ENCODE measurements around the gene PANK1.
"Not testable (repeated sequence)": the region's sequence is repeated elsewhere in the genome, so short reads cannot be mapped to it uniquely, and the experiment has no call there.

The PANK1 gene

DNA sequence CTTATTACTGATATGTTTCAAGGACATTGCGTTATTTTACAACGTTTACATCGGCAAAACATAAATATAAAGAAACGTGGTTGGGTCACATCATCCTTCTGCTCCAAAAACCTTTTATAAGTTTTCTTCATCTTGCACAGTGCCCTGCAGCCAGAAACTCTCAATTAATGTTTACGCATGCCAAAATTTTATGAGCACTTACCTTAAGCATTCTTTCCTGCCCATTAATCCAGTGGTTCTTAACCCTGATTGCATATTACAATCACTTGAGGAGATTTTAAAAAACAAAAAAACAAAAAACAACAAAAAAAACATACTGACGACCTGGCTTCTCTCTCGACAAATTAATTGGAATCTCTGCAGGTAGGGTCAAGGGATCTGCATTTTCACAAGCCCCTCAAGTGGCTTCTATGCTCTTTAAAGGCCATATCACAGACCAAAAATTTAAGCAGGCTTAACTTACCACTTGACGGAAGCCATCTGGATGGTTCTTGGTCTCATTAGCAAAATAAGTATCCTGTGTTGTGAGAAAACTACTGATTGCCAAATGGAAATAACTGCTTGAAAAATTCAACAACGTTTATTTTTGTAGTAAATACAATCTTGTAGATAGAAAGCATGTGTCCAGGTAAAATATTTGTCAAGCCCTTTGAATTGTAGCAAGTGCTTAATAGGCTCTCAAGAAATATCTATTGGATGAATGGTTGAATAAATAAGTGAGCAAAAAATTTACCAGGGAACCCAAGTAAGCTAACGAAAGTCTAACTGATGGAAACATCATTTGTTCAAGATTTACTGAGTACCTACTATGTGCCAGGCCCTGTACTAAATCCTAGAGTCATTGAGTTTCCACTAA, 78.7 kb downstream of the PANK1 start:
- no peak for DNase-seq

DNA sequence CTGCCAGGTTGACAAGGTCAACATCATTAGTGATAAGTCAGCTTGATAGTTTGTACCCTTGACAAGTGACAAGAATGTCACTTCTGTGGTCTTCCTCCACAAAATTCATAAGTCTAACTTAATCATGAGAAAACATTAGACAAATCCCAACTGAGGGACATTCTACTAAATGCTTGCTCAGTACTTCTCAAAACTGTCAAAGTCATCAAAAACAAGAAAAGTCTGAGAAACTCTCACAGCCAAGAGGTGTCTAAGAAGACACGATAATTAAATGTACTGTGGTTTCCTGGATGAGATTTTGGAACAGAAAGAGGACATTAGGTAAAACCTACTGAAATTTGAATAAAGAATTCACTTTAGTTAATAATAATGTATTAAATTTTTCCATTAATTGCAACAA, 79.9 kb downstream of the PANK1 start:
- no peak for DNase-seq

DNA sequence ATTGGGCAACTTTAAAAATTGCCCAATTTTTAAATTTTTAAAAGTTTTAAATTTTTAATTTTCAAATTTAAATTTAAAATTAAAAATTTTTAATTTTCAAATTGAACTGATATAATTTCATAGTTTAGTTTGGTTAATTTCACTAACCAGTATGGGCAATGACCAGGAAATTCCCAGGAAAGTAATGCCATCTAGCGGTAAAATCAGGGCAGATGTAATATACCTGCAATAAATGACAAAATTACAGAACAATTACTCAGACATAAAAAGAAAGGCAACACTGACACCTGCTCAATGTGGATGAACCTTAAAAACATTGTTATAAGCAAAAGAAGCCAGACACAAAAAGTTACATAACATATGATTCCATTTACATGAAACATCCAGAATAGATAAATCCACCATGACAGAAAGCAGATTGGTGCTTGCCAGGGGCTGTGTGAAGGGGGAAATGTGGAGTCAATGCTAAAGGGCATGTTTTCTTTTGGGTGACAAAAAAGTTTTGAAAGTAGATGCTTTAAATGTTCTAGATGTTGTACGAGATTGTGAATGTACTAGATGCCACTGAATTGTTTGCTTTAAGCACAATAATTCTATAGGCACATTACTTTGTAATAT, 81.1 kb downstream of the PANK1 start:
- peak; percentile 17 for DNase-seq

DNA sequence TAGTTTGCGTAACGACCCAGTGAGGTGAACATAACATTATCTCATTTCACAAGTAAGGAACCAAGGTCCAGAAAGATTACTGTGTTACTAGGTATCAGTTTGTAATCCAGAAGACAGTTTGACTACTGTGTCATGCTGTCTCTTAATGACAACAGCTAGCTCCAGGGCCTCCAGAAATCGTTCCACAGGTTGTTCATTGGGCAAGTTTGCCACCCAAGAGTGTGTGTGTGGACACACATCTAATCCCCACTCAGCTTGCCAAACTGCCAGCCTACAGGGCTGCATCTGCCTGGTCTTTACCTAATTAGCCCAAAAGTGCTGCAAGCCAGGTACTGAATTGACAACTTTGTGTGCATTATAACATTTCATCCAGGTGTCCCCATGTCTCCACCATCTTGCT, 81.7 kb downstream of the PANK1 start:
- no peak for DNase-seq

DNA sequence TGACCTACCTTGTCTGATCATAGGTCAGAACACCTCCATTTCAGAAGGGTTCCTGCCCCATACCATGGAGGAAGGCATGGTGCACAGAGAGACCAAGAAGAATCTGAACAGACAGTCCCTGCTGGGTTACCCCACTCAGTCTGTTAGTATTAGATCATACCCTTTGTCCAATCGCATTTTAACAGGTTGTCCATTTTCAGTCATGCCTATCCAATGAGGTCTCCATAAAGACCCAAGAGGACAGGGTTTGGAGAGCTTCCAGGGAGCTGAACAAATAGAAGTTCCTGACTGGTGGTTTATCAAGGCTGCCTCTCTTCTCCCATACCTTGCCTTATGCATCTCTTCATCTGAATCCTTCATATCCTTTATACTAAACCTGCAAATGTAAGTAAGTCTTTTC, 88.4 kb downstream of the PANK1 start:
- DNase-seq = no peak

DNA sequence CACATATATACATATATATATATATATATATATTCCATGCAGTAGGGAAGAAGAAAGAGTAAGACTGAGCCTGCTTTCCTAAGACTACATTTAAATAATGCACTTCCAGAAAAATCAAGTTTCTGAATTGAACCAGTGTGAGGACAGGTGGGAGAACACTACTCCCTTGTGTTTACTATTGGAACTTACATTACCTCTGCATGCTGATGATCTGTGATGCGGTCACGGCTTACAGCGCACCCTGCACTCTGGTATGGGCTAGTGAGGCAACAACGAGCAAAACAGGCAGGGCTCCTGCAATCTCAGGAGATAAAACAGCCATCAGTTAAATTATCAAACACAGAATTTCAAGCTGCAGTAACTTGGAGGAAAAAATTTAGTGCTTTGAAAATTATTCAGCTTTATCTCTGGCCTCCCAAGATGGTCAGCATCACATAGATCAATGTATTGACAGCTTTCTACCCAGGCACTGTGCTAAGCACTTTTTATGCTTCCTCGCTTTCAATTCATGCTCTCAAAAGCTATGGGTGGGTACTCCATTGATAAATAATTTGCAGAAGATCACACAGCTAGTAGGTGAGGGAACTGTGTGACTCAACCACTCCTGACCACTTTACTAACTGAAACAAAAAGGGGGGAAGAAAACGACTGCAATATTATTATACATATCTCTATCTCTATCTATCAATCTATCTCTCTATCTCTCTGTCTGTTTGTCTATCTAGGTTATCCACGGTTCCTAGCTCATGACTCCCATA, 89.2 kb downstream of the PANK1 start:
- DNase-seq = no peak

DNA sequence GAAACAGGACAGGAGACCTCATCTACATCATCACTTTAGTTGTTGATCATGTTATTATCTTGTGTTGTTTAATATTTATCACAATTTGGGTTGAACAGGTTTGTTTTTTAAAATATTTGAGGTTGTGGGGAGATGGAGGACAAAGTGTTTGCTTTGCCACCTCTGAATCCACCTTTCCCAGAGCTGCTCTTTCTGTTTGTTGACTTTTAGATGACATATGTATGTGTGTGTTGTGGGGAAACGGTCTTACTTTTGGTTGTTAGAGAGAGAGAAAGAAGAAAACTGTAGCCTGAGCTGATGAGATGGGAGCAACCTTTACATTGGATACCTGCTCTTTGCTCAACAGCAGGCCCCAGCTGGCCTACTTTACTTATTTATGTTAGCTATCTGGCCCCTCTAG, 90.6 kb downstream of the PANK1 start:
- no peak for DNase-seq

DNA sequence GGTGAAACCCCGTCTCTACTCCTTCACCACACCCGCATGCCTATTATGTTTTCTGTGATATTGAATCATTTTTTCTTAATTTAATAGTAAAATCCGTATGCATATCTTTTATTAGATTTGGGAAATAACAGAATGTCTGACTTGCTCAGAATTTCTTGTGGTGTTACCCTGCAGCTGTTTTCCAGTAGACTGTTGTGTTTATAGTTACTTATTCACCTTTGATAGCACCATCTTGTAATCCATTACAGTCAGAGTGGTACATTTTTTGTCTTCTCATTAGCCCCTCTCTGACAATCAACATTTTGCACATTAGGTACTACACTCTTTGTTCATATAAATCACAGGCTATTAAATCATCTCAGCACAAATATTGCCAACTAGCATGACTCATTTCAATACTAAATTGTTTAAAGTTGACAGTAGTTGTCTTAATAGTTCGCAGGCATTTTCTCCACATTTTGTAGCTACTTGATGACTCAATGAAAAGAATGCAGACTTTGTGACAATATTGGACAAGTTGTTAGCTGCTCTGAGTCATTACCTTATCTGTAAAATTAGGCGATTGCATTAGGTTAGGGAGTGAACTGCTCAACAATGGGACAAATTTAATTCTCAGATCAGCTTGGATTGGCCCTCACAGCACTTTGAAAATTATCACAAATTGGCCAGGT, 91.8 kb downstream of the PANK1 start:
- DNase-seq = no peak

DNA sequence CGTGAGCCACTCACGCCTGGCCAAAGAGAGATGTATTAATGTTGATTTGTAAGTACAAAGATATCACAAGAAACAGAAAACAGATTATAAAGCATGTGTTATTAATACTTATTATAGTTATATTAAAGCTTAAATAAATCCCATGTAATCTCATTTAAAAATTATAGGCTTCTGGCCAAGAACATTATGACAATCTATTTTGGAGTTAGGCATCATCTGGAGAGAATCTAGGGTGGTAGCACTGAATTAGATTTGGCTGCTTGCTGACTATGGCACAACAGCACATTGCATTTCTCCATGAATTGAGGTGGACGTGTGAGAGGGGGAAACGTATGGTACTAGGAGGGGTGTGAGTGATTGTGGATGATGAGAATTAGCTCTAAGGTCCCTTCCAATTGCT, 92.8 kb downstream of the PANK1 start:
- no peak for DNase-seq

DNA sequence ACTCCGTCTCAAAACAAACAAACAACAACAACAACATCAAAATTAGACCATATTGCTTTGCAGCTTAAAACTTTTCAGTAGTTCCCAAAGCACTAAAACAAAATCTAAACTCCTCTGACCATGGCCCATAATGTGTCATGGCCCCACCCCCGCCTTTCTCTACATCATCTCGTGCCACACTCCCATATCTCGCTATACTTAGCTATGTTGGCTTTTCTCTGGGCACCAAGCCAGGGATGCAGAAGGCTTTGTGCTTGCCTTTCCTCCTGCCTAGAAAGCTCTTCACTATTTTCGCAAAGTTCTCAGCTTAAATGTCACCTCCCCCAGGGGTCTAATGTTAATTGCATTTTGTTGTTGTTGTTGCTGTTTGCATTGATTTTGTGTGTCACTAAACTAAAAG, 94.5 kb downstream of the PANK1 start:
- DNase-seq = no peak

DNA sequence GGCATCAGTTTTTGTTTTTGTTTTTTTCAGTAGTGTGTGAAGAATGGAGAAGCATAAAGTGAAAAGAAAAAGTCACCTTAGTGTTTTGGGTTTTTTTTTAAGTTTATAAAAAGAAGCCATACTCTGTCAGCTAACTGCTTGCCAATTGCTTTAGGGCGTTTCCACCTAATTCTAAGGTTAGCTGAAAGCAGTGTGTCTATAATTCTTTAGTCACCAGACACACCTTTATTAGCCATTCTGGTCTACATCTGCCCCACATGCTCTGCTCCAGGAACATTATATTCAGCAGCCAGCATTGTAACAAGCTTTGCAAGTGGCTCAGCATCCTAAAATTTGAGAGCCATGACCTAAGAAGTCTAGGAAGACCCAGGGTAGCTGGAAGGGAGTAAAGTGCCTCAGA, 95.5 kb downstream of the PANK1 start:
- no peak for DNase-seq

DNA sequence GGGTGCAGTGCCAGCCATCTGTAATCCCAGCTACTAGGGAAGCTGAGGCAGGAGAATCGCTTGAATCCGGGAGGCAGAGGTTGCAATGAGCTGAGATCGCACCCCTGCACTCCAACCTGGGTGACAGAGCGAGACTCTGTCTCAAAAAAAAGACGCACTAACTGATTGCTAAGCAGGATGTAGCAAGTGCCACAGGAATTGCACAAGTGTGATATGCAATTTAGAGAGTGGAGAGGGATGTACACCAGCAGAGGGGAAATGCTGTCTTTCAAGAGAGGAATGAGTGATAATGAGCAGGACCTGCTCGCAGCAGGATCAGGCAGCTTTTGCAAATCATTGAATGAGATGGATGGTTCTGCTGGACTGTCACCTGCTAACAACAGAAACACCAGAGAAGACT, 96.4 kb downstream of the PANK1 start:
- peak; percentile 38 for DNase-seq

DNA sequence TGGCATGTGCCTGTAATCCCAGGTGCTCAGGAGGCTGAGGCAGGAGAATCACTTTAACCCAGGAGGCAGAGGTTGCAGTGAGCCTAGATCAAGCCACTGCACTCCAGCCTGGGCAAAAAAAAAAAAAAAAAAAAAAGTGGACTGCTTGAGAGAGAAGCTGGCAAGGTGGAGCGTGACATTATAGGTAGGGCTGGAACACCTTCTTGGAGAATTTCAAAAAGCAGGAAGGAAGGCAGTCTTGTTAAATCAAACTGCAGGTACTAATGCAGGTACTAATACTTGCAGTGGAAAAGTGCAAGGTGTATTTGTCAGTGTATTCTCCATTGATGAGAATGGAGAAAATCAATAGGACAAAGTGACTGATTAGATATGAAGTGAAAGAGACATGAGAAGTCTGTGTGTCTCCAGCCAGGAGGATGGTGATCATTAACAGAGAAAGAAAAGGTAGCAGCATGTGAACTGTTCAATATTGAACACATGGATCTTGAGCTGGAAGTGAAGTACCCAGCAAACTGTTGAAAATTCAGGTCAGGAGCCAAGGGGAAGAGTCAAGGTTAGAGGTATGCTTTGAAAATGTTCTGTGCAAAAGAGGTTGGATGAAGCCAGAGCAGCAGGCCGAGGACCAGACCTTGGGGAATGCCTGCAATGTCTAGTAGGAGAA, 97.1 kb downstream of the PANK1 start:
- DNase-seq = no peak

DNA sequence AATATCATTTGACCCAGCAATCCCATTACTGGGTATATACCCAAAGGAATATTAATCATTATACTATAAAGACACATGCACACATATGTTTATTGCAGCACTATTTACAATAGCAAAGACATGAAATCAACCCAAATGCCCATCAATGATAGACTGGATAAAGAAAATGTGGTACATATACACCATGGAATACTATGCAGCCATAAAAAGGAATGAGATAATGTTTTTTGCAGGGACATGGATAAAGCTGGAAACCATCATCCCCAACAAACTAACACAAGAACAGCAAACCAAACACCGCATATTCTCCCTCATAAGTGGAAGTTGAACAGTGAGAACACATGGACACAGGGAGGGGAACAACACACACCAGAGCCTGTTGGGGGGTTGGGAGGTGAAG, 98.4 kb downstream of the PANK1 start:
- DNase-seq = not testable (repeated sequence)

DNA sequence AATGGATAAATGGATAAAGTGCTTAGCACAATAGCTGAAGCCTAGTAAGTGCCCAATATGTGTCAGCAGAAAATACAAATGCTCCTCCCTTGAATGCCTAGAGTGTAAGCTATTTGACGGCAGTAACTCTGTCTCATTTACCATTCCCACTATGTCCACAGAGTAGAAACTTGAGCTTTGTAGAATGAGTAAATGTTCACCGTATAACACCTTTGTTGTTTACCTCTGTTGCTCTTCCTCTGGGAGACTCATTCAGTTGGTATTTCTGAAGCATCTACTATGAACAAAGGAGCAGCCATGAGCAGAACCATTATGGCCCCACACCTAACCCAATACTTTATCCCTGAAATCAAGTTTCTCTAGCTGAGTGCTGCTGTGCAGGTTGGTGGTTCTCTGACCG, 101.2 kb downstream of the PANK1 start:
- DNase-seq = no peak

DNA sequence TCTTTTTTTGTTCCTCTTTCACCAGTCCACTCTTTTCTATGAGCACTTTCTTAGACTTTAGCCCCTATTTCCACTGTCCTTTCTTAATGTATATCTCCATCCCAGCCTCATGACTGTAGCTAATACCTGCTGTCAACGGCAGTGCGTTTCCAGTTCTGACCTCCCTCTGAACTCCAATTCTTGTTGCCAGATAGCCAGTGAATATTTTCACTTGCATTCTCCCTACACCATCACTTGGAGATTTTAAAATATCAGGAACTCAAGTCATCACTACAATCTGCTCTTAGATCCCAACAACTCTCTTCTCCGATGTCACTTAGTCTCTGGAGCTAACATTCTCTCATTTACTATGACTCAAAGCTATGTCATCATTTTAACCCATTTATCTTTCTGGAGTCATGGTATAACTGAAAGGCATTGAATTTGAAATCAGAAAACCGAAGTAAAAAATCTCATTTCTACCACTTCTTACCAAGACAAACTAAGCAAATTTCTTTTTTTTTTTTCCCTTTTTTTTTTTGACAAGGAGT, 104.6 kb downstream of the PANK1 start:
- no peak for DNase-seq

DNA sequence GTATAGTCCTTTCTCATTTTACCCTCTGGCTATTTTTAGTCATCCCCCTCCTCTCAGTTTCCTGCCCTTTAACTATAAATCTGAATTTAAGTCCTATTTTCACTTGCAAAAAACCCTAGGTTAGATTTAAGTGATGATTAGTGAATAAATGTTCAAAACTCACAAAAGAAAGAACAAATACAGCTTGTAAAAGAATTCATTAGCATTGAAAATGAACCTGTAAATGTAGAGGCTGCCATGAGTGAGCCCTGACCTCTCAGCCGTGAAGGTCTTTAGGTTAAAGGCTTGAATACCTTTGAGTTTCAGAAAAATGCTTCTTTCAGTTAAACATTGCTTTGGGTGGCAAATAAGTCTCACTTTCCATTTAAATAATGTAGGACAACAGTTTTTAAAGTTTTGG, 107.7 kb downstream of the PANK1 start:
- no peak for DNase-seq

DNA sequence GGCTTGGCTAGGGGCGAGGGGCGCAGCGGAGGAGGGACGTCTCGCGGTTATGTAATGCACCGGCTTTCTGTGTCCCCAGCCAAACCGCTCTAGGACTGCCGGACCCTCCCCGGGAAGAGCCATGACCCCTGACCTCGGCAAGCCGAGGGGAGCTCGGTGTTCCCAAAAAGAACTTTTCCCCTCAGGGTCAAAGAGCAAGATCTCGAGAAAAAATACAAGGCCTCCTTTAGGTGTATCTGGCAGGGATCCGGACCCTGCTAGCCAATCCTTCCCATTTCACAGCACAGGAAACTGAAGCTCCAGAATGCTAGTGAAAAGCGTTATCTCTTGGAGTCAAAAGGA, 109.1 kb downstream of the PANK1 start:
- DNase-seq = no peak

DNA sequence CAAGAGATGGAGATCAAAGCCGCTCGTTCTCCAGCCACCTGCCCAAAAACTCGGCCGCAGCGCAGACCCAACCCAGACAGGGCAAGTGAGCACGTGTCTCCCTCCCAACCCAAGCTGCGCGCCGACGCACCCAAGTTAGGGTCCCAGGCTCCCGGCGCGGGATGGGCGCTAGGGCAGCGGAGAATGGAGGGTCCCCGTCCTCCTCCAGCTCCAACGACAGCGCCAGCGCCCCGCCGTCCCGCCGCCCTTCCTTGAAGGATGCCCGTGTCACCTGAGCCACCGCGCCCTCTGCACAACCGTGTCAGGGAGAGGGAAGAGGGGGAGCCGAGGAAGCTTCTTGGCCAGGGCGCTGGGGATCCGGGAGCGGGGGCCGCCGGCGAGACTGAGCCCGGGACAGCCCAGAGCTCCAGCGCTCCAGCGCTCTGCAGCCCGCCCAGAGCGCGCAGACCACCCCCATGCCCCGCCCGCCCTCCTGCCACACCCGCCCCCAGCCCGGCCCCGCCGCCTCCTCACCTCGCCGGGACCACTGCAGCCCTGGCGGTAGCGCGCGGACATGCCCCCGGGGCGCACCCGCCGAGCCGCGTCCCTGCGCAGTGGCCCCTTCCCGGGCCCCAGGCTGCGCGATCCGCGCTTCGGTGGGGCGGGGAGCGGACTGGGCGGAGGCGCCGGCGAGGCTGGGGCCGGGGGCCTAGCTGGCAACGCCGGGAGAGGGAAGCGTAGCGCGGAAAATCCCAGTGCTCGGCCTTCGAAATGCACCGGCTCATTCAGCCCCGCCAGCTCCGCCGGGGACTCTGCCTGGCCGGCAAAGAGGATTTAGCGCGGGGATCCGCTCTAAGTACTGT, 109.7 kb downstream of the PANK1 start, which contains the start of gene SLC16A12:
TSS of gene SLC16A12 (minus strand) at position 424 of the 842 bp plus-strand sequence. CDS start 73,016 bp downstream, outside the sequence.
- no peak for DNase-seq

DNA sequence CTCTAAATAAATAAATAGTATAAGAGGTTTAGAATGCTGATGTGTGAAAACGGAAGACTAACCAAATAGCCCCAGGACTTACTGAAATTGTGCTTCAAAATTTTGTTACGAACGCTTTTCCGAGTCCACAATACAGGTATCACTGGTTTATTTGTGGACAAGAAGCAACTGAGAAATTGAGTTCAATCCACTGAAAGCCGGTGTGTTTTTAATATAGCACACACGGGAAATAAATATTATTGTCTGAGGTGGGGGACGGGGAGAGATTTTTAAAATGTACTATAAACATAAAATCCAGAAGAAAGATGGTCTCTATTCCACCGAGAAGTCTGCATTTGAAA, 110.2 kb downstream of the PANK1 start:
- DNase-seq = no peak

Measured in MV-4-11 (cell line).